HepG2 (cell line): Measurements from ENCODE around the gene ZNF425. TPM values are rescaled to one million over a fixed set of nuclear protein-coding genes. Genes with fewer than 3 reads are reported as not detected.

Experiments
- ATAC-seq: fragments of 200-7000 bp; cut with Tn5 transposase; 3 replicates; pipeline ENCODE4 v1.9.1; 2020; ENCODE audit warnings: mild to moderate bottlenecking, moderate library complexity
- BruUV-seq: library from RNA; stranded (reverse); fragments of 400-500 nt; replicated peaks from 2 replicates; lab custom pipeline; 2021; lab: Mats Ljungman, UMichigan
- CTCF ChIA-PET: fragments of 300-600 bp; formaldehyde crosslinking; extraction: SDS; loops from one replicate; lab custom pipeline; 2021; ENCODE audit warnings: low total read pairs, inconsistent platforms, low intra/inter-chr PET ratio; lab: Yijun Ruan, JAX
- POLR2A ChIA-PET: fragments of 350-600 bp; sonication (Branson Sonifier 250); formaldehyde crosslinking; loops from one replicate; lab custom pipeline; 2020; ENCODE audit warnings: antibody characterized with exemption, inconsistent platforms; lab: Yijun Ruan, JAX
- DNase-seq: peaks from one replicate; pipeline ENCODE4 v3.0.0-alpha.2; 2015; ENCODE audit warnings: low spot score
- FAIRE-seq: peaks from 3 replicates; lab custom pipeline; 2011; peaks lifted over from hg19 to GRCh38; lab: Jason Lieb, UNC
- H2AFZ ChIP-seq: one replicate; pipeline ENCODE4 v1.6.1; 2011; ENCODE audit warnings: low read length, inconsistent platforms
- H3K27ac ChIP-seq: fragments of 300-600 bp; 3 replicates; pipeline ENCODE4 v1.8.0; 2011; ENCODE audit warnings: mixed run types, mild to moderate bottlenecking, mixed read lengths, low read length, inconsistent platforms; ENCODE audit not compliant: insufficient read depth; ENCODE audit errors: extremely low read length
- H3K27me3 ChIP-seq, 2 experiments: fragments of 200-600 bp in 1 of 2; 2 replicates in 1 of 2; 3 replicates in 1 of 2; pipeline versions ENCODE4 v1.6.0 to v1.8.0; 2011; ENCODE audit warnings: low read length in 2 of 2, mild to moderate bottlenecking in 2 of 2, moderate library complexity in 2 of 2, inconsistent platforms in 1 of 2; ENCODE audit not compliant: insufficient read depth in 2 of 2, control insufficient read depth in 1 of 2
- H3K36me3 ChIP-seq, 2 experiments: fragments of 200-600 bp in 1 of 2; replicated peaks in 1 of 2; 2 replicates in 1 of 2; 3 replicates in 1 of 2; pipeline versions ENCODE4 v1.5.1 to v1.8.0; 2011; ENCODE audit warnings: low read length in 2 of 2, inconsistent platforms in 1 of 2; ENCODE audit not compliant: insufficient read depth in 2 of 2, control insufficient read depth in 1 of 2
- H3K4me1 ChIP-seq: 2 replicates; pipeline ENCODE4 v1.5.1; 2012; ENCODE audit warnings: low read length, inconsistent platforms; ENCODE audit not compliant: insufficient read depth
- H3K4me2 ChIP-seq: 2 replicates; pipeline ENCODE4 v1.6.0; 2011; ENCODE audit warnings: low read depth, low read length, inconsistent platforms
- H3K4me3 ChIP-seq, 3 experiments: fragments of 200-600 bp in 1 of 3; sonication (generic), shearing (Covaris generic) in 1 of 3; replicated peaks in 1 of 3; 2 replicates each; pipeline ENCODE4 v1.5.1; 2011 to 2016; ENCODE audit warnings: low read length in 3 of 3, inconsistent platforms in 2 of 3, low read depth in 2 of 3, mild to moderate bottlenecking in 2 of 3, control low read depth in 1 of 3, mixed read lengths in 1 of 3; ENCODE audit not compliant: insufficient read depth in 1 of 3
- H3K79me2 ChIP-seq: one replicate; pipeline ENCODE4 v1.6.1; 2011; ENCODE audit warnings: low read length, inconsistent platforms; ENCODE audit not compliant: insufficient read depth
- H3K9ac ChIP-seq: 2 replicates; pipeline ENCODE4 v1.6.0; 2011; ENCODE audit warnings: mild to moderate bottlenecking, low read depth, low read length, inconsistent platforms; ENCODE audit not compliant: insufficient read depth
- H3K9me3 ChIP-seq: 2 replicates; pipeline ENCODE4 v1.5.1; 2012; ENCODE audit warnings: mild to moderate bottlenecking, low read length
- H4K20me1 ChIP-seq: 2 replicates; pipeline ENCODE4 v1.6.0; 2011; ENCODE audit warnings: inconsistent platforms, mild to moderate bottlenecking, low read length, moderate library complexity; ENCODE audit not compliant: insufficient read depth
- AFF4 ChIP-seq: sonication (generic); formaldehyde crosslinking; IDR thresholded peaks from 2 replicates; pipeline ENCODE4 v1.4.0; 2020; ENCODE audit warnings: missing genetic modification reagents
- ATF7-NPFF ChIP-seq: sonication (generic); formaldehyde crosslinking; IDR thresholded peaks from 2 replicates; pipeline ENCODE4 v1.8.1; 2023; ENCODE audit warnings: mild to moderate bottlenecking, low read depth, missing genetic modification reagents, moderate library complexity
- CHD2 ChIP-seq: IDR thresholded peaks from 2 replicates; pipeline ENCODE4 v1.6.1; 2011; ENCODE audit warnings: low read depth, low read length, improper control_type of control experiment
- HBP1 ChIP-seq: IDR thresholded peaks from 2 replicates; pipeline ENCODE4 v1.6.1; 2016; ENCODE audit warnings: low read depth, control low read depth
- ISL2 ChIP-seq: sonication (generic); formaldehyde crosslinking; IDR thresholded peaks from 2 replicates; pipeline ENCODE4 v1.5.0; 2020; ENCODE audit warnings: missing genetic modification reagents
- NCOA5 ChIP-seq: sonication (generic); formaldehyde crosslinking; IDR thresholded peaks from 2 replicates; pipeline ENCODE4 v1.4.0; 2020; ENCODE audit warnings: missing genetic modification reagents
- POLR2A ChIP-seq, 2 experiments: IDR thresholded peaks; 2 replicates each; pipeline ENCODE4 v1.6.1; 2011; ENCODE audit warnings: low read depth in 2 of 2, low read length in 2 of 2, mild to moderate bottlenecking in 1 of 2, moderate library complexity in 1 of 2; ENCODE audit not compliant: insufficient read depth in 1 of 2
- RFX1 ChIP-seq: fragments of 450-650 bp; IDR thresholded peaks from 2 replicates; pipeline ENCODE4 v1.6.1; 2017
- RXRA ChIP-seq: sonication (generic); formaldehyde crosslinking; IDR thresholded peaks from 2 replicates; pipeline ENCODE4 v1.5.1; 2020; ENCODE audit warnings: missing genetic modification reagents
- SNAI1 ChIP-seq: sonication (generic); formaldehyde crosslinking; IDR thresholded peaks from 2 replicates; pipeline ENCODE4 v1.5.0; 2020; ENCODE audit warnings: mild to moderate bottlenecking, missing genetic modification reagents, borderline replicate concordance
- YEATS4 ChIP-seq: sonication (generic); formaldehyde crosslinking; IDR thresholded peaks from 2 replicates; pipeline ENCODE4 v1.4.0; 2020; ENCODE audit warnings: missing genetic modification reagents, borderline replicate concordance
- ZBTB33 ChIP-seq: sonication (generic); formaldehyde crosslinking; IDR thresholded peaks from 2 replicates; pipeline ENCODE4 v1.4.0; 2020; ENCODE audit warnings: missing genetic modification reagents
- ZFP41 ChIP-seq: sonication (generic); formaldehyde crosslinking; IDR thresholded peaks from 2 replicates; pipeline ENCODE4 v1.4.0; 2020; ENCODE audit warnings: mild to moderate bottlenecking, missing genetic modification reagents, borderline replicate concordance
- ZNF205 ChIP-seq: IDR thresholded peaks from 2 replicates; pipeline ENCODE4 v1.6.1; 2018; ENCODE audit warnings: missing biosample characterization, missing genetic modification reagents
- ZNF281 ChIP-seq: sonication (generic); formaldehyde crosslinking; IDR thresholded peaks from 2 replicates; pipeline ENCODE4 v1.4.0; 2020; ENCODE audit warnings: missing genetic modification reagents, borderline replicate concordance
- ZNF619 ChIP-seq: sonication (generic); formaldehyde crosslinking; IDR thresholded peaks from 2 replicates; pipeline ENCODE4 v1.4.0; 2020; ENCODE audit warnings: mild to moderate bottlenecking, missing genetic modification reagents
- WGBS: methylation state at CpG from one replicate; pipeline ENCODE4 v1.1.6; 2017; ENCODE audit warnings: low lambda C conversion rate; 5-methylcytosine and 5-hydroxymethylcytosine counted together
- in situ Hi-C: cut with HindIII; loops from 2 replicates; pipeline ENCODE4 v1.10.0; 2017; ENCODE audit warnings: low pct_unique_long_range_greater_than_20kb; ENCODE audit not compliant: extremely low pct_ligation_motif_present
- intact Hi-C: fragments of 100-400 bp; cut with micrococcal nuclease; formaldehyde crosslinking; loops from one replicate; pipeline ENCODE4 v1.10.0; 2022; ENCODE audit not compliant: unreplicated experiment
- polyA plus RNA-seq, 8 experiments: library from polyadenylated mRNA; depleted of rRNA in 3 of 8; stranded (reverse) in 7 of 8; unstranded in 1 of 8; fragments of >200 nt; fragmentation: Illumina TruSeq in 4 of 8; extraction: Trizol in 4 of 8; gene quantifications; 2 replicates each; pipeline versions ENCODE4 v1.2.1 to v1.2.3, GENCODE V29; 2011 to 2016; ENCODE audit warnings: low read depth in 4 of 8, missing spikeins in 1 of 8, mixed read lengths in 1 of 8; ENCODE audit not compliant: insufficient read depth in 1 of 8
- total RNA-seq, 5 experiments: library from RNA; depleted of rRNA; stranded (reverse); fragments of >200 nt; fragmentation: Illumina TruSeq; extraction: Trizol; gene quantifications; 2 replicates each; pipeline ENCODE4 v1.2.3, GENCODE V29; 2016; ENCODE audit warnings: low read depth in 1 of 5

Gene ZNF425
- total and polyA plus RNA-seq, 2 of the 13 experiments (the other 11 are each of a cell fraction or from before 2014, with no cell fraction given): 0.51 to 1.1 TPM

- WGBS: 98% methylated on average over 14 of the region's 29 CpGs
- H3K4me3 ChIP-seq: no peak overlapping the region
- in situ Hi-C loops (no loop called here), intact Hi-C loops (no loop called here)
- no TSS peak for BruUV-seq
- H3K27ac ChIP-seq: no peak overlapping the region
- ATAC-seq: no peak; the same call in 2 of the 3 replicates
- ChIA-PET POLR2A (no interaction called here), CTCF (interaction anchor here (1.7 kb wide), 1 partner anchor 19 kb away, joined by 5 read pairs; the partner anchor contains the start of gene ZNF786)
- peaks cover 11 to 23% of the 10 kb centered on the region in 2 experiments; a peak in 4 of 5 replicates for H3K36me3 ChIP-seq
- FAIRE-seq: no peak
- no peaks in the 10 kb centered on the region for H3K9me3 ChIP-seq
- H3K79me2 ChIP-seq: no peaks in the 10 kb centered on the region
- no peak overlapping the region for H2AFZ ChIP-seq
- no peaks in the 10 kb centered on the region for H3K4me1 ChIP-seq
- no peak overlapping the region for H3K9ac ChIP-seq
- H4K20me1 ChIP-seq: no peaks in the 10 kb centered on the region
- no peaks in the 10 kb centered on the region for H3K27me3 ChIP-seq
- no peak for DNase-seq
- H3K4me2 ChIP-seq: no peak overlapping the region
- TF ChIP-seq ZBTB33 (no peak), HBP1 (CRISPR knock-in tag) (no peak), ZNF205 (no peak), ISL2 (CRISPR knock-in tag) (no peak), AFF4 (no peak), SNAI1 (CRISPR knock-in tag) (no peak), NCOA5 (no peak), YEATS4 (no peak), ATF7-NPFF (CRISPR knock-in tag) (no peak), POLR2A (IDR thresholded peaks at IDR 0.05; ENCODE audit: insufficient read depth in 1 of 2, low read depth in 2 of 2, low read length in 2 of 2) (no peak), ZNF281 (CRISPR knock-in tag) (no peak), CHD2 (no peak), RXRA (CRISPR knock-in tag) (no peak), ZFP41 (CRISPR knock-in tag) (no peak), ZNF619 (CRISPR knock-in tag) (no peak), RFX1 (no peak)
Measured at GRCh38 chr7:149071182-149071635, 54.9 kb downstream of the ZNF425 start.
